PFSK-1 (cell line): ENCODE data around the gene RASA3.

Source experiments
- FOXP2 ChIP-seq: optimal IDR thresholded peaks from 2 replicates; pipeline ENCODE3; 2011; ENCODE audit warnings: borderline replicate concordance, control low read depth, inconsistent platforms; ENCODE audit not compliant: insufficient read depth; ENCODE audit errors: extremely low read length, extremely low read depth
- POLR2AphosphoS5 ChIP-seq: IDR thresholded peaks from 2 replicates; pipeline ENCODE4 v1.6.1; 2012; ENCODE audit warnings: low read depth, mild to moderate bottlenecking, control low read depth, low read length, moderate library complexity
- REST ChIP-seq, 2 experiments: IDR thresholded peaks; 2 replicates each; pipeline versions ENCODE4 v1.6.1 to v1.8.0; 2011 to 2012; ENCODE audit warnings: low read depth in 2 of 2, low read length in 2 of 2, control low read depth in 1 of 2, inconsistent platforms in 1 of 2, mild to moderate bottlenecking in 1 of 2, moderate library complexity in 1 of 2; ENCODE audit not compliant: insufficient read depth in 1 of 2
- SIN3A ChIP-seq: IDR thresholded peaks from 2 replicates; pipeline ENCODE4 v1.6.1; 2012; ENCODE audit warnings: mild to moderate bottlenecking, low read length, moderate library complexity, borderline replicate concordance; ENCODE audit not compliant: insufficient read depth
- TAF1 ChIP-seq: IDR thresholded peaks from 2 replicates; pipeline ENCODE4 v1.6.1; 2012; ENCODE audit warnings: low read length, control low read depth, borderline replicate concordance; ENCODE audit not compliant: insufficient read depth

Gene RASA3

GRCh38 chr13:114120591-114121011 lies 11.8 kb downstream of the RASA3 start:
- TF ChIP-seq FOXP2 (no peak), POLR2AphosphoS5 (no peak), REST (IDR thresholded peaks at IDR 0.05; ENCODE audit: insufficient read depth in 1 of 2, low read depth in 2 of 2, low read length in 2 of 2) (no peak), SIN3A (no peak), TAF1 (no peak)

- TF ChIP-seq REST (IDR thresholded peaks at IDR 0.05; ENCODE audit: insufficient read depth in 1 of 2, low read depth in 2 of 2, low read length in 2 of 2) (no peak), FOXP2 (no peak), SIN3A (no peak), POLR2AphosphoS5 (no peak), TAF1 (no peak)
Observed at GRCh38 chr13:114119196-114119595, 13.2 kb downstream of the RASA3 start.

DNA sequence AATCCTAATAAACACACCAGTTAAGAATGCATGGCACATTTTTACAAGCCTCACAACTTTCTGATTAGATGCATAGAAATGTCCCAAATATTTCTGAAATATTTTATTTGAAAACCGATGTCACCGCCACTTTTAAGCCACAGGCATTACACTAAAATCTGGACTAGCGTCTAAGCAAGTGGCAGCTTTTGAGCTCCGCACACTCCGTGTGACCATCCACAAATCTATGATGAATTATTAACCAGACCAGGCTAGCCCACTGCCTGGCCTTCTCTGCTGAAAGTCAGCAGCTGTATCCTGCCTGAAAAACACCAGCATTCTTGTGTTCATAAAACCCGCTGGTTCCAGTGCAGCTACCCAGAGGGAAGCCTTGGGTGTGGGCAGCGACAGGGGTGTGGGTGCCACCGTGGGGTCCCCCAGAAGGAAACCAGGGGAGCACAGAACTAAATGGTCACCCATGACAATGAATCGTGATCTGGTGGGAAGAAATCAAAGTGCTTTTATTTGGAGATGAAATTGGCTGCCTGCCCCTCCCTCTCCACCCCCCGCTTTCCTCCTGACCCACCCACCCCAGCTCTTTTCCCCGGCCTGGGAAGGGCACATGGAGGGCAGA lies 13.8 kb downstream of the RASA3 start:
- TF ChIP-seq SIN3A (no peak), TAF1 (no peak), FOXP2 (no peak), POLR2AphosphoS5 (no peak), REST (IDR thresholded peaks at IDR 0.05; ENCODE audit: insufficient read depth in 1 of 2, low read depth in 2 of 2, low read length in 2 of 2) (no peak)

DNA sequence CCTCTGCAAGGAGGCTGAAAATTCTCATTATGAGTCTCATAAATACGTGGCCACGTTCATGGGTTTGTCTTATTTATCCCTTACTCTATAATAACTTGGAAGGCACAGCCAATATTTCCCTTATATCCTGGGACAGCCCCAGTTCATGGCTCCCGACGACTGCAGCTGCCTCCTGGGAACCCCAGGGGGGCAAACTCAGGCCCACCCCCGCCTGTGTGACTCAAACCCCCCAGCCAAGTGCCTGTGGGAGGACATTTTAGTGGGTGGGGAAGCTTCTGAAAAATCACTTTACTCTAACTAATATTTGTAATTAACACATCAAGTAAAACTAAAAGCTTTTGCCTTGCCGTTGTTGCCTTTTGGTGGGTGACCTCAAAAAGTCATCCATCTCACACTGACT lies 14.3 kb downstream of the RASA3 start:
- no peak for TF ChIP-seq TAF1
- no peak for TF ChIP-seq FOXP2
- no peak for TF ChIP-seq REST (IDR thresholded peaks at IDR 0.05; ENCODE audit: insufficient read depth in 1 of 2, low read depth in 2 of 2, low read length in 2 of 2)

DNA sequence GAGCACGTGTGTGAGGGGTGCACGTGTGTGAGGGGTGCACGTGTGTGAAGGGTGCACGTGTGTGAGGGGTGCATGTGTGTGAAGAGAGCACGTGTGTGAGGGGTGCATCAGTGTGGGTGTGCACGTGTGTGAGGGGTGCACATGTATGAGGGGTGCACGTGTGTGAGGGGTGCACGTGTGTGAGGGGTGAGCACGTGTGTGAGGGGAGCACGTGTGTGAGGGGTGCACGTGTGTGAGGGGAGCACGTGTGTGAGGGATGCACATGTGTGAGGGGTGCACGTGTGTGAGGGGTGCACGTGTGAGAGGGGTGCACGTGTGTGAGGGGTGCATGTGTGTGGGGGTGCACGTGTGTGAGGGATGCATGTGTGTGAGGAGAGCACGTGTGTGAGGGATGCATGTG lies 15.7 kb downstream of the RASA3 start:
- no peak for TF ChIP-seq SIN3A
- TF ChIP-seq FOXP2: no peak
- TF ChIP-seq POLR2AphosphoS5: no peak
- TF ChIP-seq TAF1: no peak
- TF ChIP-seq REST (IDR thresholded peaks at IDR 0.05; ENCODE audit: insufficient read depth in 1 of 2, low read depth in 2 of 2, low read length in 2 of 2): no peak
